Putamen (tissue), 1 donor: ENCODE results near the gene COPG1.
A peak's percentile ranks its signal among the peaks of the same experiment; 100 is the strongest.

Experiments
- DNase-seq: peaks from one replicate; pipeline ENCODE4 v3.0.0-alpha.2; 2016; ENCODE audit warnings: low spot score

Gene COPG1

GRCh38 chr3:129280183-129280582, 30.8 kb downstream of the COPG1 start:
- DNase-seq, result no peak

DNA sequence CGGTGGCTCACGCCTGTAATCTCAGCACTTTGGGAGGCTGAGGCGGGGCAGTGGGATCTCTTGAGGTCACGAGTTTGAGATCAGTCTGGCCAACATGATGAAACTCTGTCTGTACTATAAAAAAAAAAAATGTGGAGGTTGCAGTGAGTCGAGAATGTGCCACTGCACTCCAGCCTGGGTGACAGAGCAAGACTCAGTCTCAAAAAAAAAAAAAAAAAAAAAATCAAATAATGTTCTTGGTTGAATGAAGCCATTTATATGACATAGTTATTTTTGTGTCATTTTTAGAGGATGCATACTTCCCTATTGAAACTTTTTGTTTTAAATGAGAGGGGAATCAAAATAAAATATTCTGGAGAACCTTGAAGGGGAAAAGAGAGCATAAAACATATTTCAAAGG, 32.3 kb downstream of the COPG1 start:
- DNase-seq, result no peak

DNA sequence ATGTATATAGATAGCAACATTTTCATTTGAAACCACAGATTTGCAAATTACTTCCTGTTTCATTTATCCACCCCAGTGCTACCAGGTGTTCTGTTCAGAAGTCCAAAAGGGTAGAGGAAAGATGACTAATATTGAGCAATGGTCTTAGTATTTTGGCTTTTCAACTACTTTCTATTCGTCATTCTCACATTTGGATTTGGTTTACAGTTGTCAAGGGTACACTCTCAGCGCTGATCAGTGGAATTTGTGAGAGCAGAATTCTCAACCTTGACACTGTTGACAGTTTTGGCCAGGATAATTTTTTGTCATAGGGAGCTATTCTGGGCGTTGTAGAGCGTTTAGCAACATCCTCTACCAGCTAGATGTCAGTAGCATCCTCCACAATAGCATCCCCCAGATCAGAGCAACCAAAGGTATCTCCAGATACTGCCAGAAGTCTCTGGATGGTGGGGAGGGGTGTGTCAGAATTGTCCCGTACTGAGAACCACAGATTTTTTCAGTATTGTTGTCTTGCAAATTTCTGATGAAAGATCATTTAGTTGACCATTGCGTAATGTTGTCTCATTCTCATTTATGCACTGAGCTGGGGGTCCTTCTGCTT, 33.4 kb downstream of the COPG1 start:
- no peak for DNase-seq

GRCh38 chr3:129286081-129286480, 36.7 kb downstream of the COPG1 start:
- DNase-seq, result no peak

DNA sequence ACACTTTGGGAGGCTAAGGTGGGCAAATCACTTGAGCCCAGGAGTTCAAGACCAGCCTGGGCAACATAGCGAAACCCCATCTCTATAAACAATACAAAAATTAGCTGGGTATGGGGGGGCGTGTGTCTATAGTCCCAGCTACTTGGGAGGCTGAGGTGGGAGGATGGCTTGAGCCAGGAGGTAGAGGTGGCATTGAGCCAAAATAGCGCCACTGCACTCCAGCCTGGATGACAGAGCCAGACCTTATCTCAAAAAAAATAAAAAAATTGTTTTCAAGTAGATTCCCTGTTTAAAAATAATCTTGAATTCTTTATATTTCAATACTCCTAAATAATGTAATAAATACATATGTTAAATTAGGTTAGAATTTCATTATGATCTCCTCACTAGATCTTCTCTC, 39.0 kb downstream of the COPG1 start:
- no peak for DNase-seq

DNA sequence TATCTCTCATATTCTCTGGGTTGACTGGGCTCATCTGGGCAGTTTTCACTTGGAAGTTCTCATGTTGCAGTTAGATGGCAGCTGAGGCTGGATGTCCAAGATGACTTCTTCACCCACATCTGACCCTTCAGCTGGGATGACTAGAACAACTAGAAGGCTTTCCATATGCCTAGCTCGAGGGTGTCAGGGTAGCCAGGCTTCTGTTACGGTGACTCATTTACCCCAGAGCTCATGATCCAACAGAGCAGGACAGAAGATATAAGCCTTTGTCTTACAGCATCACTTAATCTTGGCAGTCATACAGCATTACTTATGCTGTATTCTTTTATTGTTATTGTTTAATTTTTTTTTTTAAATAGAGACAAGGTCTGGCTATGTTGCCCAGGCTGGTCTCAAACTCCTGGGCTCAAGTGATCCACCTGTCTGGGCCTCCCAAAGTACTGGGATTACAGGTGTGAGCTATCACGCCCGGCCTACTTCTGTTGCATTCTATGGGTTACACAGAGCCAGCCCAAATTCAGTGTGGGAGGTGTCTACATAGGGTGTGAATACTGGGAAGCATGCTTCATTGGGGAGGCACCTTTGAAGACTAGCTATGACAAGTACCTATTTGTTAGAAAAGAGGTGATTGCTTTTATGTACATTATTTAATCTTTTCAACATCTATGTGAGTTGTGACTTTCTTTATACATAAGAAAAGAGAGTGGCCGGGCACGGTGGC, 40.0 kb downstream of the COPG1 start:
- DNase-seq, result no peak

DNA sequence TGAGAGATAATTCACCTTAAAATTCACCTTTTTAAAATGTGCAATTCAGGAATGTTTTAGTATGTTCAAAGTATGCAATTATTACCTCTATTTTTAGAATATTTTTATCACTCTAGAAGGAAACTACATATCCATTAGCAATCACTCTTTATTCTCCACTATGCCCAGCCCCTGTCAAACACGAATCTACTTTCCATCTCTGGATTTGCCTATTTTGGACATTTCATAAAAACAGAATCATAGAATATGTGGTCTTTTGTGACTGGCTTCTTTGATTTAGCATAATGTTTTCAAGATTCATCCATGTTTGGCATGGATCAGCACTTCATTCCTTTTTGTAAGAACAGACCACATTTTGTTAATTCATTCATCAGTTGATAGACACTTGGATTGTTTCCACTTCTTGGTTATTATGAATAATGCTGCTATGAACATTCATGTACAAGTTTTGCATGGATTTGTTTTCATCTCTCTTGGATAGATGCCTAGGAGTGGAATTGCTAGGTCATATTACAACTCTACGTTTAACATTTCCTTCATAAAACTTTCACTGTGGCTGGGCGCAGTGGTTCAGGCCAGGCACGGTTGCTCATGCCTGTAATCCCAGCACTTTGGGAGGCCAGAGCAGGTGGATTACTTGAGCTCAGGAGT, 42.0 kb downstream of the COPG1 start:
- no peak for DNase-seq

- no peak for DNase-seq
These were observed 45.9 kb downstream of the COPG1 start for GRCh38 chr3:129295286-129295685.

- no peak for DNase-seq
These were observed 54.9 kb downstream of the COPG1 start for GRCh38 chr3:129304146-129304961.

DNA sequence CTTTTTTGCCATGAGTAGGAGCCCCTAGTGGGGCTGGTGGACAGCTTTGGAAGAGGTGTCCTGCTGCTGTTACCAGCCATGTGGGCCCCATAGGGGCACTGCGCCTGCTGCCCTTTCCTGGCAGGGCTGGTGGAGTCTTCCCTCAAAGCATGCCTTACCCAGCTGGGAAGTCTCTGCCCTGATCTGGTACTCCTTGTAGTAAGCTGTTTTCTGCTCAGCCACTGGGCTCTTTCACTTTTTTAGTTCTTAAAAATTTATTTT, 55.5 kb downstream of the COPG1 start:
- DNase-seq, result no peak

GRCh38 chr3:129305592-129306091, 56.2 kb downstream of the COPG1 start:
- DNase-seq, result peak; percentile 45

GRCh38 chr3:129308636-129309035, 59.2 kb downstream of the COPG1 start:
- no peak for DNase-seq

DNA sequence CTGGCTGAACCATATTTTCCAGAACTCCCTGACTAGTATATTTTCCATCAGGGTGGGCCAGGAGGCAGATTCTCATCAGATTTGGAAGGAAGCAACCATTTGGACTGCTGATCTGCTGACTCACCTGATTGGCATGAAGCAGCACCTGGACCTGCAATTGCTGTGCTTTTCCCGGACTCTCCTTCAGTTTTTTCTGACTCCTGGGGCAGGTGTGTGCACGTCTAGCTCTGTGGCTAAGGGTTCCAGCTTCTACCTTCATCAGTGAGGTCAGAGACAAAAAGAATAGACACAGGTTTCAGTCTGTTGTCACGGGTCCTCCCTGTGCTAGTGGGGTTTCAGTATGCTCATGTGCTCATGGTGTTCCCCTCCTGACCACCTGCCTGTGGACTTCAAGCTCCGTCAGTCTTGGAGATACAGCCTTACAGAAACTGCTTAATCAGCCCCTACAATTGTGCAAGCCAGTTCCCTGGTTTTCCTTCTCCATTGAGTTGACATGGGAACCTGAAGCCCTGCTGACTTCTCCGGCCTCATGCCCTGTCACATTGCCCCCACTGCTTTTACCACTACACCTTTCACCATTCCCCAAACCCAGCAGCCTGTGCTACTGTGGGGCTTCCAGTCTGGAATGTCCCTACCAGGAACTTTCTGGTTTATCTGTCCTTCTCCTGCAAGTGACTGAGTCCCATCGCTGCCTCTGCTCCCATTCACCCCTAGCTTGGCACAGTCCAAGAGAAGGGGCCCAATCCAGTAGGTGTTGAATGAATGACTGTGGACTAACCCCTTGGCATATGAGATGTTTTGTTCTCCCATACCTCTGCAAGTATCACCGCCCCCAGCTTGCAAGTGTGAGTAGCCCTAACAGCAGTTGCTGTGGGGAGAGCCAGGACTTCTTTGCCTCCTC, 61.0 kb downstream of the COPG1 start:
- no peak for DNase-seq

GRCh38 chr3:129311054-129311902, 61.9 kb downstream of the COPG1 start:
- no peak for DNase-seq

- no peak for DNase-seq
These were observed 62.7 kb downstream of the COPG1 start for GRCh38 chr3:129312021-129312639.

DNA sequence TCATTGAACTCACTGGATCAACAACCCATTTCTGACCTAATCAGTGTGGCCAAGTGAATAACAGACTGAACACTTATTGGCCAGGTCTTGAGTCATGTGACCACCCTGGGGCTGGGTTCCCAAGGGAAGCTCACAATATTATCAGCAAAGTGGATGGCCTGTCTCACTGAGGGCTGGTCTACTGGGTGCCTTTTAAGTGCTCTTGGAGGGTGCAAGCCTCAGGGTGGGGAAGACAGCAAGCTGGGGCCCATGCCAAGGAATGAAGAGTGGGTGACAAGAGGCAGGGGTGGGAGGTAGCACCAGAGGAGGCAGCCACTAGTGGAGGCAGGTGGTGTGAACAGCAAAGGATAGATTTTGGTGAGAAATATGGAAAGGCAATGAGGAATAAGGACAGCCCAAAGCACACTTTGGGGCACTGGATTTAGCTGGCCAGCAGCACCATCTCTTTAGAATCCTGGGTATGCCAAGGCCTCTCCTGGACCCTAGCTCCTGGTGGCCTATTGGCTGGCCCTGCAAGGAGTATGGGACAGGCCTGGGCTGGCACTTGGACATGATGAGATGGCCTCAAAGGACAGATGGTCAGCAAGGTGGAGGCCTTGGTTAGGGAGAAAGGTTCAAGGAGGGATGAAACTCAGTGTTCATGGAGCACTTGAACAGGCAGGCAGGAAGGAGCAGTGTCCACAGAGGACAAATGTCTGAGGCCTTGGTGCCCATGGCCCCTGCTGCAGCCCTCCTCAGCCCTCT, 63.4 kb downstream of the COPG1 start:
- DNase-seq, result no peak

DNA sequence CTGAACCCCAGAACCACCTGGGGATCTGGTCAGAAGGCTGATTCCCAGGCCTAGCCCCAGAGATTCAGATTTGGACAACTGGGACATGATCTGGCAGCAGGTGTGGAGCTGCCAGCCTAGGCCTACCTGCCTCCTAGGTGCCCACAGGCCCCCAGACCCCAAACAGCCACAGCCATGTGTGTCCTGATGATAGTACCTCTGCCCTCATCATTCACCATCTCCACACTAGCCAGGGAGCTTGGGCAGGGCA, 63.9 kb downstream of the COPG1 start:
- DNase-seq, result no peak

DNA sequence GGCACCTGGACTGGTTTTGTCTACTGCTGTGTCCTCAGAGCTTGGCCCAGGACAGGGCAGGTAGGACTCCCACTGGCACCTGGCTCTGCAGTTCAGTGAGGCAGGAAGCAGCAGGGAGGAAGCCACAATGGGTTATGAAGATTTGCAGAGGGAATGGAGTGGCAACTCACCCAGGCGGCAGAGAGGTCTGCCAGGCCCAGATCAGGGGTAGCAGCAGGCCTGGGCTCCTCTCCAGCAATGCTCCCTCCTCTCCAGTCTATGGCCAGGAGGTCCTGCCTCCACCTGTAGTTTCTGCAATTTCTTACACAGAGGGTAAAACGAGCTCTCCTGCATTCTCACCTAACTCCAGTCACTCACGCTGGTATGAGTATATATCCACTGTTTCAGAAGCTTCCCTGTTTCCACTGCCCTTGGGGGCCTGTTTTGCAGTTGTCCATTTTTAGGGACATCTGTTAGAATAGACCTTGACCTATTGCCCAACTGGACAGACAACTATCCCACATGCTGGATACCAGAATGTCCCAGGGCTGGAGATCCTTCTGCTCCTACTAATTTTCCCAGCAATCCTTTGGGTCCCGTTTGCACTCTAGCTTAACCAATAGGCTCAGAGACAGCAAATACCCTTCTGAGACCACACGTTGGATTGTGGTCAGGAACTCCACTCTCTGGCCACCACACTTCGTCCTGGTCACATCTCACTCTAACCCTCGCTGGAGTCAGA, 64.4 kb downstream of the COPG1 start:
- DNase-seq, result no peak
